ENCODE results near the gene DGKZ.

Gene DGKZ

GRCh38 chr11:46391578-46392420, 44.5 kb downstream of the DGKZ start, which contains the start of gene CHRM4:
Gene CHRM4 (minus strand): TSS chr11:46391776. CDS start chr11:46386557, 5,219 bp downstream.
- in situ Hi-C loops (cut with MboI; ENCODE audit: low sequenced_read_pairs): no loop called here

- in situ Hi-C loops (cut with MboI; ENCODE audit: low sequenced_read_pairs): no loop called here
These were observed 45.4 kb downstream of the DGKZ start for GRCh38 chr11:46392421-46393230.

- in situ Hi-C loops (cut with MboI; ENCODE audit: low sequenced_read_pairs): no loop called here
These were observed 46.0 kb downstream of the DGKZ start for GRCh38 chr11:46393231-46393616.

- in situ Hi-C loops (cut with MboI; ENCODE audit: low sequenced_read_pairs): no loop called here
These were observed 46.5 kb downstream of the DGKZ start for GRCh38 chr11:46393759-46394158.

- in situ Hi-C loops (cut with MboI; ENCODE audit: low sequenced_read_pairs): no loop called here
These were observed 50.3 kb downstream of the DGKZ start for GRCh38 chr11:46397526-46397925.

GRCh38 chr11:46402957-46403902, 56.0 kb downstream of the DGKZ start:
- in situ Hi-C loops (cut with MboI; ENCODE audit: low sequenced_read_pairs): no loop called here

- in situ Hi-C loops (cut with MboI; ENCODE audit: low sequenced_read_pairs): no loop called here
These were observed 57.3 kb downstream of the DGKZ start for GRCh38 chr11:46404476-46405017.

GRCh38 chr11:46407635-46408034, 60.4 kb downstream of the DGKZ start:
- in situ Hi-C loops (cut with MboI; ENCODE audit: low sequenced_read_pairs): no loop called here

- in situ Hi-C loops (cut with MboI; ENCODE audit: low sequenced_read_pairs): no loop called here
These were observed 61.2 kb downstream of the DGKZ start for GRCh38 chr11:46408407-46408986.

GRCh38 chr11:46410021-46410420, 62.8 kb downstream of the DGKZ start:
- in situ Hi-C loops (cut with MboI; ENCODE audit: low sequenced_read_pairs): no loop called here

- in situ Hi-C loops (cut with MboI; ENCODE audit: low sequenced_read_pairs): no loop called here
These were observed 66.7 kb downstream of the DGKZ start for GRCh38 chr11:46413760-46414465.

- in situ Hi-C loops (cut with MboI; ENCODE audit: low sequenced_read_pairs): no loop called here
These were observed 67.2 kb downstream of the DGKZ start for GRCh38 chr11:46414466-46414796.

GRCh38 chr11:46414879-46415278, 67.6 kb downstream of the DGKZ start:
- in situ Hi-C loops (cut with MboI; ENCODE audit: low sequenced_read_pairs): no loop called here

GRCh38 chr11:46417711-46418110, 70.4 kb downstream of the DGKZ start:
- in situ Hi-C loops (cut with MboI; ENCODE audit: low sequenced_read_pairs): no loop called here

- in situ Hi-C loops (cut with MboI; ENCODE audit: low sequenced_read_pairs): no loop called here
These were observed 71.5 kb downstream of the DGKZ start for GRCh38 chr11:46418751-46419150.

- in situ Hi-C loops (cut with MboI; ENCODE audit: low sequenced_read_pairs): no loop called here
These were observed 73.2 kb downstream of the DGKZ start for GRCh38 chr11:46420513-46420912.

GRCh38 chr11:46421257-46421880, 74.1 kb downstream of the DGKZ start:
- in situ Hi-C loops (cut with MboI; ENCODE audit: low sequenced_read_pairs): no loop called here

- in situ Hi-C loops (cut with MboI; ENCODE audit: low sequenced_read_pairs): no loop called here
These were observed 75.3 kb downstream of the DGKZ start for GRCh38 chr11:46422588-46422987.
